ENCODE measurements around the gene FUCA1.

Gene FUCA1

GRCh38 chr1:23809751-23810171, 58.3 kb downstream of the FUCA1 start:
- TF ChIP-seq PKNOX1 (IDR thresholded peaks at IDR 0.05) (no peak), LEF1 (IDR thresholded peaks at IDR 0.05; ENCODE audit: borderline replicate concordance) (peak; percentile 98), FOXK2 (IDR thresholded peaks at IDR 0.05) (no peak), L3MBTL2 (conservative IDR thresholded peaks at IDR 0.05) (no peak), FOXA1 (IDR thresholded peaks at IDR 0.05) (no peak)
- peak; percentile 83 for DNase-seq (ENCODE audit: extremely low spot score)
- ChIA-PET CTCF (interaction anchor here (1.0 to 1.8 kb wide), 5 partner anchors 9 to 107 kb away, joined by 3 to 12 read pairs (median 5); partner anchors contain the start of gene HMGCL), POLR2A (interaction anchor here (1.4 to 2.3 kb wide), 3 partner anchors 9 to 32 kb away, joined by 3 to 14 read pairs (median 5); partner anchors contain the start of genes GALE, HMGCL and PITHD1)

GRCh38 chr1:23807453-23807852, 60.6 kb downstream of the FUCA1 start:
- DNase-seq (ENCODE audit: extremely low spot score), result no peak
- POLR2A ChIA-PET, result no interaction called here
- TF ChIP-seq L3MBTL2 (conservative IDR thresholded peaks at IDR 0.05), result no peak
- TF ChIP-seq SP1 (IDR thresholded peaks at IDR 0.05), result no peak
- TF ChIP-seq FOXA1 (IDR thresholded peaks at IDR 0.05), result no peak
- no peak for TF ChIP-seq TARDBP (IDR thresholded peaks at IDR 0.05)
- TF ChIP-seq PKNOX1 (IDR thresholded peaks at IDR 0.05), result no peak
- no peak for TF ChIP-seq LEF1 (IDR thresholded peaks at IDR 0.05; ENCODE audit: borderline replicate concordance)
- no peak for TF ChIP-seq SUZ12 (IDR thresholded peaks at IDR 0.05)
- no peak for TF ChIP-seq HDGF (IDR thresholded peaks at IDR 0.05; ENCODE audit: borderline replicate concordance)
- TF ChIP-seq ELF4 (IDR thresholded peaks at IDR 0.05), result no peak
- no peak for TF ChIP-seq FOXM1 (IDR thresholded peaks at IDR 0.05; ENCODE audit: borderline replicate concordance)
- CTCF ChIA-PET, result interaction anchor here (0.6 kb wide), 1 partner anchor 142 kb away, joined by 4 read pairs; no protein-coding TSS in a partner anchor

- no peak for DNase-seq (ENCODE audit: extremely low spot score)
- ChIA-PET POLR2A (interaction anchor here (1.2 kb wide), 1 partner anchor 28 kb away, joined by 4 read pairs; the partner anchor contains the start of gene PITHD1), CTCF (no interaction called here)
- TF ChIP-seq TARDBP (IDR thresholded peaks at IDR 0.05), result no peak
- no peak for TF ChIP-seq PKNOX1 (IDR thresholded peaks at IDR 0.05)
- TF ChIP-seq L3MBTL2 (conservative IDR thresholded peaks at IDR 0.05), result no peak
- TF ChIP-seq ELF4 (IDR thresholded peaks at IDR 0.05), result no peak
These were observed 61.8 kb downstream of the FUCA1 start for GRCh38 chr1:23806280-23806679.

- CTCF ChIA-PET, result interaction anchor here (0.6 to 0.9 kb wide), 2 partner anchors 9 to 111 kb away, joined by 3 to 4 read pairs; no protein-coding TSS in a partner anchor
- POLR2A ChIA-PET, result interaction anchor here (1.2 kb wide), 1 partner anchor 27 kb away, joined by 4 read pairs; the partner anchor contains the start of gene PITHD1
- TF ChIP-seq ELF4 (IDR thresholded peaks at IDR 0.05), result no peak
- TF ChIP-seq ARNT (IDR thresholded peaks at IDR 0.05), result no peak
- TF ChIP-seq SP1 (IDR thresholded peaks at IDR 0.05), result no peak
- no peak for TF ChIP-seq BHLHE40 (IDR thresholded peaks at IDR 0.05; ENCODE audit: borderline replicate concordance)
- TF ChIP-seq SUZ12 (IDR thresholded peaks at IDR 0.05), result no peak
- no peak for TF ChIP-seq FOXK2 (IDR thresholded peaks at IDR 0.05)
- TF ChIP-seq CTBP1 (IDR thresholded peaks at IDR 0.05; ENCODE audit: borderline replicate concordance), result no peak
- no peak for TF ChIP-seq HDGF (IDR thresholded peaks at IDR 0.05; ENCODE audit: borderline replicate concordance)
- no peak for TF ChIP-seq FOXA1 (IDR thresholded peaks at IDR 0.05)
- TF ChIP-seq TARDBP (IDR thresholded peaks at IDR 0.05), result no peak
- no peak for TF ChIP-seq LEF1 (IDR thresholded peaks at IDR 0.05; ENCODE audit: borderline replicate concordance)
- no peak for TF ChIP-seq PKNOX1 (IDR thresholded peaks at IDR 0.05)
- TF ChIP-seq ZNF384 (IDR thresholded peaks at IDR 0.05), result no peak
- no peak for TF ChIP-seq FOXM1 (IDR thresholded peaks at IDR 0.05; ENCODE audit: borderline replicate concordance)
- no peak for DNase-seq (ENCODE audit: extremely low spot score)
These were observed 63.1 kb downstream of the FUCA1 start for GRCh38 chr1:23805025-23805424.

GRCh38 chr1:23804183-23804835, 63.8 kb downstream of the FUCA1 start:
- ChIA-PET POLR2A (no interaction called here), CTCF (interaction anchor here (0.6 to 1.9 kb wide), 2 partner anchors 10 to 33 kb away, joined by 3 to 5 read pairs; no protein-coding TSS in a partner anchor)
- DNase-seq (ENCODE audit: extremely low spot score), result no peak
- no peak for TF ChIP-seq FOXK2 (IDR thresholded peaks at IDR 0.05)
- no peak for TF ChIP-seq FOXM1 (IDR thresholded peaks at IDR 0.05; ENCODE audit: borderline replicate concordance)
- no peak for TF ChIP-seq ZNF384 (IDR thresholded peaks at IDR 0.05)
- TF ChIP-seq SUZ12 (IDR thresholded peaks at IDR 0.05), result no peak
- TF ChIP-seq SP1 (IDR thresholded peaks at IDR 0.05), result no peak
- no peak for TF ChIP-seq ELF4 (IDR thresholded peaks at IDR 0.05)
- no peak for TF ChIP-seq PKNOX1 (IDR thresholded peaks at IDR 0.05)
- TF ChIP-seq FOXA1 (IDR thresholded peaks at IDR 0.05), result no peak
- TF ChIP-seq NFRKB (IDR thresholded peaks at IDR 0.05), result no peak
- no peak for TF ChIP-seq L3MBTL2 (conservative IDR thresholded peaks at IDR 0.05)
- TF ChIP-seq HDGF (IDR thresholded peaks at IDR 0.05; ENCODE audit: borderline replicate concordance), result no peak
- no peak for TF ChIP-seq ARNT (IDR thresholded peaks at IDR 0.05)
- TF ChIP-seq CTBP1 (IDR thresholded peaks at IDR 0.05; ENCODE audit: borderline replicate concordance), result no peak
- TF ChIP-seq BHLHE40 (IDR thresholded peaks at IDR 0.05; ENCODE audit: borderline replicate concordance), result no peak
- no peak for TF ChIP-seq LEF1 (IDR thresholded peaks at IDR 0.05; ENCODE audit: borderline replicate concordance)
- TF ChIP-seq TARDBP (IDR thresholded peaks at IDR 0.05), result no peak
